CD8-positive, alpha-beta memory T cell (primary cell): ENCODE measurements around the gene RPA4. TPM values are rescaled to one million over a fixed set of nuclear protein-coding genes. Genes with fewer than 3 reads are reported as not detected.
"Not testable (repeated sequence)": the region's sequence is repeated elsewhere in the genome, so short reads cannot be mapped to it uniquely, and the experiment has no call there.

ENCODE experiments used
- CTCF ChIA-PET: fragments of 350-600 bp; sonication (Branson Sonifier 250); formaldehyde crosslinking; loops from one replicate; lab custom pipeline; 2021; ENCODE audit warnings: antibody characterized with exemption; lab: Charles Lee
- POLR2A ChIA-PET: fragments of 350-600 bp; sonication (Branson Sonifier 250); formaldehyde crosslinking; loops from one replicate; lab custom pipeline; 2021; ENCODE audit warnings: antibody characterized with exemption; lab: Charles Lee
- DNase-seq, 5 donors: peaks; one replicate each; pipeline versions ENCODE4 v3.0.0 to v3.0.0-alpha.2; 2020 to 2022; ENCODE audit warnings: mixed read lengths in 1 of 5
- H3K27ac ChIP-seq: one replicate; pipeline ENCODE4 v1.7.0; 2013; ENCODE audit warnings: low read depth, mild to moderate bottlenecking, low read length, moderate library complexity
- H3K27me3 ChIP-seq: 2 replicates; pipeline ENCODE4 v1.7.0; 2013; ENCODE audit warnings: low read length, mild to moderate bottlenecking; ENCODE audit not compliant: insufficient read depth, poor library complexity, severe bottlenecking
- H3K36me3 ChIP-seq: 2 replicates; pipeline ENCODE4 v1.7.0; 2013; ENCODE audit warnings: mild to moderate bottlenecking, low read length, moderate library complexity; ENCODE audit not compliant: insufficient read depth
- H3K4me1 ChIP-seq: 2 replicates; pipeline ENCODE4 v1.7.0; 2013; ENCODE audit warnings: mild to moderate bottlenecking, low read length, moderate library complexity; ENCODE audit not compliant: insufficient read depth
- H3K4me3 ChIP-seq: 2 replicates; pipeline ENCODE4 v1.7.0; 2013; ENCODE audit warnings: mild to moderate bottlenecking, low read length
- H3K9me3 ChIP-seq: 2 replicates; pipeline ENCODE4 v1.7.0; 2013; ENCODE audit warnings: mild to moderate bottlenecking, low read length
- H3K27ac Mint-ChIP-seq, 8 donors: one replicate each; pipeline ENCODE4 v1.8.0; 2020 to 2021; ENCODE audit warnings: mixed read lengths in 8 of 8, mild to moderate bottlenecking in 6 of 8, inconsistent platforms in 3 of 8, moderate library complexity in 3 of 8
- H3K27me3 Mint-ChIP-seq, 2 donors: one replicate each; pipeline ENCODE4 v1.8.0; 2020 to 2021; ENCODE audit warnings: mixed read lengths in 2 of 2, mild to moderate bottlenecking in 1 of 2, moderate library complexity in 1 of 2
- H3K36me3 Mint-ChIP-seq, 3 donors: one replicate each; pipeline ENCODE4 v1.8.0; 2020 to 2021; ENCODE audit warnings: mixed read lengths in 3 of 3, inconsistent platforms in 1 of 3, mild to moderate bottlenecking in 1 of 3
- H3K4me1 Mint-ChIP-seq, 3 donors: one replicate each; pipeline ENCODE4 v1.8.0; 2020 to 2021; ENCODE audit warnings: mixed read lengths in 3 of 3, inconsistent platforms in 1 of 3, mild to moderate bottlenecking in 1 of 3
- H3K4me3 Mint-ChIP-seq, 7 donors: one replicate each; pipeline ENCODE4 v1.8.0; 2020 to 2021; ENCODE audit warnings: mixed read lengths in 7 of 7, mild to moderate bottlenecking in 6 of 7, moderate library complexity in 4 of 7, inconsistent platforms in 2 of 7
- H3K9me3 Mint-ChIP-seq, 5 donors: one replicate each; pipeline ENCODE4 v1.8.0; 2020 to 2022; ENCODE audit warnings: mixed read lengths in 5 of 5, mild to moderate bottlenecking in 3 of 5, moderate library complexity in 2 of 5, inconsistent platforms in 1 of 5
- polyA plus RNA-seq: library from polyadenylated mRNA; unstranded; fragments of 300-500 nt; fragmentation: Illumina TruSeq; gene quantifications from one replicate; pipeline ENCODE4 v1.2.3, GENCODE V29; 2021
- total RNA-seq, 2 experiments: library from RNA; stranded (reverse); gene quantifications; one replicate each; pipeline ENCODE4 v1.2.3, GENCODE V29; 2021

Gene RPA4
- total and polyA plus RNA-seq, 3 experiments from 2014 or later = 0.18 to 0.58 TPM; not detected in 1

GRCh38 chrX:96846841-96847240, 36.9 kb upstream of the RPA4 start:
- no peaks in the 10 kb centered on the region for H3K4me1 ChIP-seq
- Mint-ChIP-seq H3K4me1 (peaks cover 0 to 5% (median 2%) of the 10 kb centered on the region in 3 donors), H3K9me3 (no peaks in the 10 kb centered on the region), H3K4me3 (no peak overlapping the region), H3K36me3 (peaks cover 0 to 2% (median 0%) of the 10 kb centered on the region in 3 donors), H3K27ac (no peak overlapping the region), H3K27me3 (peaks cover 0 to 5% of the 10 kb centered on the region in 2 donors)
- CTCF ChIA-PET = no interaction called here
- H3K27ac ChIP-seq = no peak overlapping the region
- POLR2A ChIA-PET = no interaction called here
- no peaks in the 10 kb centered on the region for H3K36me3 ChIP-seq
- H3K4me3 ChIP-seq = no peak overlapping the region
- DNase-seq = no peak
- H3K9me3 ChIP-seq = no peaks in the 10 kb centered on the region
- no peaks in the 10 kb centered on the region for H3K27me3 ChIP-seq

DNA sequence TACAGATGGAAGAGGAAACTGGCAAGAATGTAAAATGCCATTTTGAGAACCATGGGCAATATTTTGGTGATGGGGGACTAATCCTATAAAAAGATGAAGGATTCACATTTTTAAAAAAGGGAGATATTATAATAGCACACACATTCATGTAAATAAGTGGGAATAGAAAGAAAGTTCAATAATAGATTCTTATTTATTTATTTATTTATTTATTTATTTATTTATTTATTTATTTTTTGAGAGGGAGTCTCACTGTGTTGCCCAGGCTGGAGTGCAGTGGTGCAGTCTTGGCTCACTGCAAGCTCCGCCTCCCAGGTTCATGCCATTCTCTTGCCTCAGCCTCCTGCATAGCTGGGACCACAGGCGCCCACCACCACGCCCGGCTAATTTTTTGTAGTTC, 24.3 kb upstream of the RPA4 start:
- H3K4me3 ChIP-seq, H3K36me3 Mint-ChIP-seq, H3K9me3 ChIP-seq, H3K36me3 ChIP-seq, H3K9me3 Mint-ChIP-seq, H3K27ac Mint-ChIP-seq, H3K27me3 ChIP-seq, H3K4me1 ChIP-seq, POLR2A ChIA-PET, H3K27ac ChIP-seq, CTCF ChIA-PET, H3K27me3 Mint-ChIP-seq, DNase-seq, H3K4me3 Mint-ChIP-seq: not testable (repeated sequence)
- peaks cover 0 to 14% (median 3%) of the 10 kb centered on the region in 3 donors for H3K4me1 Mint-ChIP-seq

GRCh38 chrX:96861218-96861617, 22.5 kb upstream of the RPA4 start:
- DNase-seq = no peak
- no peak overlapping the region for H3K4me3 ChIP-seq
- Mint-ChIP-seq H3K36me3 (peaks cover 0 to 4% (median 0%) of the 10 kb centered on the region in 3 donors), H3K27me3 (no peaks in the 10 kb centered on the region), H3K27ac (no peak overlapping the region), H3K4me1 (peaks cover 0 to 18% (median 3%) of the 10 kb centered on the region in 3 donors), H3K9me3 (no peaks in the 10 kb centered on the region), H3K4me3 (no peak overlapping the region)
- ChIA-PET CTCF (no interaction called here), POLR2A (no interaction called here)
- H3K4me1 ChIP-seq = no peaks in the 10 kb centered on the region
- no peak overlapping the region for H3K27ac ChIP-seq
- H3K9me3 ChIP-seq = no peaks in the 10 kb centered on the region
- no peaks in the 10 kb centered on the region for H3K27me3 ChIP-seq
- H3K36me3 ChIP-seq = no peaks in the 10 kb centered on the region

DNA sequence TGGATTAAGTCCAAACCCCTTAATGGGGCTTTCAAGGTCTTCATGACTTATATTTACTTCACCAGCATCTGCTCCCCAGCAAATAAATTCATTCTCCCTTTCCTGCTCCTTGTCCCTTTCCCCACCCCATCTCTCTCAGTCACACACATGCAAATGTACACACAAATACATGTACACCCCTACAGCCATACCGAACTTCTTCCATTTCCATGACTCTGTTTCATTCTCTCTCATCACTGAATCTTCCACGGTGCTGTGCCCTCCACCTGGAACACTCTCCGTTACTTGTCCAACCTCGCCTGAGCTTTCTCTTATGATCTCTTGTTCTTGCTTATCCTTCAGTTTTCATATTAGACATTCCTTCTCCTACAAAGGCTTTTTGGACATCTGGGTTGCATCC, 22.0 kb upstream of the RPA4 start:
- Histone ChIP-seq H3K27me3 (no peaks in the 10 kb centered on the region), H3K4me1 (no peaks in the 10 kb centered on the region), H3K27ac (no peak overlapping the region), H3K4me3 (no peak overlapping the region), H3K36me3 (no peaks in the 10 kb centered on the region), H3K9me3 (no peaks in the 10 kb centered on the region)
- H3K27me3 Mint-ChIP-seq = no peaks in the 10 kb centered on the region
- H3K36me3 Mint-ChIP-seq = peaks cover 0 to 4% (median 0%) of the 10 kb centered on the region in 3 donors
- no peaks in the 10 kb centered on the region for H3K9me3 Mint-ChIP-seq
- no peak for DNase-seq
- H3K4me3 Mint-ChIP-seq = no peak overlapping the region
- POLR2A ChIA-PET = no interaction called here
- no peak overlapping the region for H3K27ac Mint-ChIP-seq
- CTCF ChIA-PET = no interaction called here
- peaks cover 0 to 18% (median 3%) of the 10 kb centered on the region in 3 donors for H3K4me1 Mint-ChIP-seq

- ChIA-PET POLR2A (no interaction called here), CTCF (no interaction called here)
- Mint-ChIP-seq H3K27me3 (no peaks in the 10 kb centered on the region), H3K4me3 (no peak overlapping the region), H3K9me3 (no peaks in the 10 kb centered on the region), H3K4me1 (no peaks in the 10 kb centered on the region), H3K27ac (no peak overlapping the region), H3K36me3 (peaks cover 0 to 14% (median 2%) of the 10 kb centered on the region in 3 donors)
- Histone ChIP-seq H3K9me3 (no peaks in the 10 kb centered on the region), H3K27ac (no peak overlapping the region), H3K27me3 (no peaks in the 10 kb centered on the region), H3K36me3 (no peaks in the 10 kb centered on the region), H3K4me1 (no peaks in the 10 kb centered on the region), H3K4me3 (no peak overlapping the region)
- no peak for DNase-seq
These were observed 319 bp downstream of the RPA4 start for GRCh38 chrX:96884027-96884426.

DNA sequence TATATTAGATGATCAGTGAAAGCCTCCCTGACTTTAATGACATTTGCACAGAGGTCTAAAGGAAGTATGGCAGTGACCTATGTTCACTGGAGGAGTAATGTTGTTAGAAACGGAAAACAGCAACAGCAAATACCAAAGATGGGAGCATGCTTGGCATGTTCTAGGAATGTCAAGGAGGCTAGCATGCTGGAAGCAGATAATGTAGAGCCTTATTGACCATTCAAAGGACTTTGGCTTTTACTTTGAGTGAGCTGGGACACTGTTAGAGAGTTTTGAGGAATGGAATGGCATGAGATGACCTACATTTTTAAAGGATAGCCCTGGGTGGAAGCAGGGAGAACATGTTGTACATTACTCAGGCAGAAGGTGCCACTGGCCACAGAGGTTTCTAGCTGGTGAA, 6.0 kb downstream of the RPA4 start:
- no peaks in the 10 kb centered on the region for H3K4me1 ChIP-seq
- H3K36me3 ChIP-seq = no peaks in the 10 kb centered on the region
- Mint-ChIP-seq H3K27me3 (no peaks in the 10 kb centered on the region), H3K9me3 (peaks cover 0 to 3% (median 0%) of the 10 kb centered on the region in 5 donors), H3K27ac (no peak overlapping the region), H3K4me1 (no peaks in the 10 kb centered on the region), H3K4me3 (no peak overlapping the region), H3K36me3 (peaks cover 0 to 4% (median 0%) of the 10 kb centered on the region in 3 donors)
- H3K4me3 ChIP-seq = no peak overlapping the region
- no peak overlapping the region for H3K27ac ChIP-seq
- POLR2A ChIA-PET = no interaction called here
- H3K9me3 ChIP-seq = no peaks in the 10 kb centered on the region
- CTCF ChIA-PET = no interaction called here
- H3K27me3 ChIP-seq = no peaks in the 10 kb centered on the region
- no peak for DNase-seq

- Histone ChIP-seq H3K9me3 (no peaks in the 10 kb centered on the region), H3K27me3 (no peaks in the 10 kb centered on the region), H3K4me1 (no peaks in the 10 kb centered on the region), H3K36me3 (no peaks in the 10 kb centered on the region), H3K27ac (no peak overlapping the region), H3K4me3 (no peak overlapping the region)
- no peak overlapping the region for H3K27ac Mint-ChIP-seq
- ChIA-PET CTCF (no interaction called here), POLR2A (no interaction called here)
- no peaks in the 10 kb centered on the region for H3K9me3 Mint-ChIP-seq
- peaks cover 0 to 5% (median 0%) of the 10 kb centered on the region in 3 donors for H3K36me3 Mint-ChIP-seq
- H3K27me3 Mint-ChIP-seq = peaks cover 0 to 1% of the 10 kb centered on the region in 2 donors
- DNase-seq = no peak
- no peak overlapping the region for H3K4me3 Mint-ChIP-seq
- no peaks in the 10 kb centered on the region for H3K4me1 Mint-ChIP-seq
These were observed 23.0 kb downstream of the RPA4 start for GRCh38 chrX:96906741-96907140.

GRCh38 chrX:96907516-96908272, 24.0 kb downstream of the RPA4 start:
- Histone ChIP-seq H3K36me3 (no peaks in the 10 kb centered on the region), H3K4me1 (no peaks in the 10 kb centered on the region), H3K27ac (no peak overlapping the region), H3K27me3 (no peaks in the 10 kb centered on the region), H3K4me3 (no peak overlapping the region), H3K9me3 (no peaks in the 10 kb centered on the region)
- Mint-ChIP-seq H3K36me3 (peaks cover 2 to 5% (median 2%) of the 10 kb centered on the region in 3 donors), H3K4me3 (no peak overlapping the region), H3K27ac (no peak overlapping the region), H3K27me3 (no peaks in the 10 kb centered on the region), H3K9me3 (no peaks in the 10 kb centered on the region), H3K4me1 (no peaks in the 10 kb centered on the region)
- ChIA-PET POLR2A (no interaction called here), CTCF (no interaction called here)
- no peak for DNase-seq
